ENCODE measurements around the gene CFAP52. TPM values are rescaled to one million over a fixed set of nuclear protein-coding genes. Genes with fewer than 3 reads are reported as not detected.
A peak's percentile ranks its signal among the peaks of the same experiment; 100 is the strongest.

CFAP52 gene
- polyA plus RNA-seq, 2 of the 4 experiments (the other 2 are of a cell fraction), result 0.23 TPM; not detected in 1

GRCh38 chr17:9676820-9677310 lies 100.4 kb downstream of the CFAP52 start:
- Histone ChIP-seq H3K27ac (peak overlapping the region; percentile 44 to 57; a peak in 5 of 6 replicates), H3K4me2 (peak overlapping the region; percentile 14; the same call in 2 of the 3 replicates), H3K9me3 (peaks cover 20% of the 10 kb centered on the region), H3K4me3 (no peak overlapping the region), H3K4me1 (peaks cover 17% of the 10 kb centered on the region)
- FAIRE-seq, result peak; percentile 59
- POLR2A ChIA-PET, result interaction anchor here (1.2 kb wide), 1 partner anchor 29 kb away, joined by 4 read pairs; no protein-coding TSS in a partner anchor
- DNase-seq (ENCODE audit: low read depth in 1 of 2, low spot score in 1 of 2), result peak; percentile 69 to 84
- TF ChIP-seq GATA3 (IDR thresholded peaks at IDR 0.05; ENCODE audit: borderline replicate concordance) (no peak), FOSL2 (IDR thresholded peaks at IDR 0.05) (peak; percentile 87), FOSL2 (CRISPR knock-in tag; IDR thresholded peaks at IDR 0.05) (peak; percentile 95), HDAC2 (IDR thresholded peaks at IDR 0.05) (no peak), JUNB (IDR thresholded peaks at IDR 0.05) (peak; percentile 86), NFE2L2 (conservative IDR thresholded peaks at IDR 0.05; ENCODE audit: low read length) (no peak), HOXB13 (CRISPR knock-in tag; IDR thresholded peaks at IDR 0.05; ENCODE audit: low read depth) (no peak), MYC (IDR thresholded peaks at IDR 0.05; ENCODE audit: borderline replicate concordance, low read length) (no peak), MAFK (IDR thresholded peaks at IDR 0.05; ENCODE audit: partially characterized antibody) (peak; percentile 61), ELK1 (IDR thresholded peaks at IDR 0.05; ENCODE audit: low read depth, low read length) (no peak), KDM1A (IDR thresholded peaks at IDR 0.05; ENCODE audit: low read depth) (no peak), PBX3 (IDR thresholded peaks at IDR 0.05) (peak; percentile 64), ESRRA (IDR thresholded peaks at IDR 0.05; ENCODE audit: borderline replicate concordance, low read length) (no peak)
- TF ChIP-seq, protein P1, sequence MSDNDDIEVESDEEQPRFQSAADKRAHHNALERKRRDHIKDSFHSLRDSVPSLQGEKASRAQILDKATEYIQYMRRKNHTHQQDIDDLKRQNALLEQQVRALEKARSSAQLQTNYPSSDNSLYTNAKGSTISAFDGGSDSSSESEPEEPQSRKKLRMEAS (IDR thresholded peaks at IDR 0.05), result peak; percentile 48; the same call in 1 of the 2 replicates
- 41% methylated on average over 4 of the region's 4 CpGs for WGBS (ENCODE audit: missing lambda C conversion rate)
- CTCF ChIA-PET, result interaction anchor here (0.6 to 4.9 kb wide), 12 partner anchors 9 to 939 kb away, joined by 3 to 34 read pairs (median 4); partner anchors contain the start of genes CFAP52, STX8 and USP43
- peak; percentile 93 to 96 for ATAC-seq

- no peak for FAIRE-seq
- 87% methylated on average over 7 of the region's 7 CpGs for WGBS (ENCODE audit: missing lambda C conversion rate)
- Histone ChIP-seq H3K4me1 (peaks cover 17% of the 10 kb centered on the region), H3K4me3 (no peak overlapping the region), H3K9me3 (peaks cover 20% of the 10 kb centered on the region), H3K4me2 (peak overlapping the region; percentile 14; the same call in 2 of the 3 replicates), H3K27ac (peak overlapping the region; percentile 35 to 57; a peak in 4 of 6 replicates)
- POLR2A ChIA-PET, result interaction anchor here (1.2 kb wide), 1 partner anchor 30 kb away, joined by 4 read pairs; no protein-coding TSS in a partner anchor
- no peak for DNase-seq (ENCODE audit: low read depth in 1 of 2, low spot score in 1 of 2)
- TF ChIP-seq FOSL2 (IDR thresholded peaks at IDR 0.05) (no peak), FOSL2 (CRISPR knock-in tag; IDR thresholded peaks at IDR 0.05) (no peak), TP53 (CRISPR knock-in tag; IDR thresholded peaks at IDR 0.05) (no peak), KDM5A (IDR thresholded peaks at IDR 0.05) (no peak), USF2 (IDR thresholded peaks at IDR 0.05) (no peak), RAD21 (conservative IDR thresholded peaks at IDR 0.05 in 1 of 2, IDR thresholded peaks at IDR 0.05 in 1 of 2) (no peak), CBX2 (IDR thresholded peaks at IDR 0.05; ENCODE audit: borderline replicate concordance, low read depth) (no peak)
- CTCF ChIA-PET, result interaction anchor here (0.6 to 4.9 kb wide), 7 partner anchors 8 to 938 kb away, joined by 3 to 34 read pairs (median 4); partner anchors contain the start of genes CFAP52, STX8 and USP43
- peak; percentile 33; a peak in 4 of 6 replicates for ATAC-seq
Observed at GRCh38 chr17:9677411-9677810, 101.0 kb downstream of the CFAP52 start.

- POLR2A ChIA-PET, result no interaction called here
- H3K27ac ChIP-seq, result peak overlapping the region in 1 of 2 experiments; percentile 57; a peak in 3 of 6 replicates
- CTCF ChIA-PET, result interaction anchor here (0.8 to 4.9 kb wide), 4 partner anchors 8 to 164 kb away, joined by 3 to 34 read pairs (median 4); partner anchors contain the start of genes CFAP52, STX8 and USP43
- TF ChIP-seq MAZ (IDR thresholded peaks at IDR 0.05; ENCODE audit: borderline replicate concordance, low read depth, low read length) (no peak), POLR2AphosphoS2 (conservative IDR thresholded peaks at IDR 0.05; ENCODE audit: low read length) (no peak)
- H3K4me1 ChIP-seq, result peaks cover 17% of the 10 kb centered on the region
- H3K4me2 ChIP-seq, result no peak overlapping the region
- peaks cover 20% of the 10 kb centered on the region for H3K9me3 ChIP-seq
- no peak for DNase-seq (ENCODE audit: low read depth in 1 of 2, low spot score in 1 of 2)
- no peak for FAIRE-seq
- ATAC-seq, result no peak
- H3K4me3 ChIP-seq, result no peak overlapping the region
- 89% methylated on average over 4 of the region's 4 CpGs for WGBS (ENCODE audit: missing lambda C conversion rate)
Observed at GRCh38 chr17:9677896-9678295, 101.5 kb downstream of the CFAP52 start.

Data from A549 (cell line).